ENCODE results near the gene NFIX. TPM values are rescaled to one million over a fixed set of nuclear protein-coding genes. Genes with fewer than 3 reads are reported as not detected.

Gene NFIX
- total RNA-seq, 1 experiment from 2014 or later = 144 TPM

DNA sequence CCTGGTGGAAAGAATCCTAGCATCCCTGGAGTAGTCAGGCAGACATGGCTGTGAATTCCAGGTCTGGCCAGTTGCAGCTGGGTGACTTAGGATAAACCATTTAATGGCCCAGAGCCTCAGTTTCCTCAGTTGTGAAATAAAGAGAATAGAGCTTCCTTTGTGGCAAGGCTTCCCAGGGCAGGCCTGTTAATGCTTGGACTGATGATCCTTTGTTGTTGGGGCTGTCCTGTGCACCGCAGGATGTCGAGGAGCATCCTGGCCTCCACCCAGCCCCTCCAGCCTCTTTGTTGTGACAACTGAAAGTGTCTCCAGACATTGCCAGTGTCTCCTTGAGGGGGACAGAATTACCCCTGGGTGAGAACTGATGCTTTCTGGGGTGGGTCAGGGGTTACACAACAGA, 91.1 kb downstream of the NFIX start:
- TF ChIP-seq, protein P1, sequence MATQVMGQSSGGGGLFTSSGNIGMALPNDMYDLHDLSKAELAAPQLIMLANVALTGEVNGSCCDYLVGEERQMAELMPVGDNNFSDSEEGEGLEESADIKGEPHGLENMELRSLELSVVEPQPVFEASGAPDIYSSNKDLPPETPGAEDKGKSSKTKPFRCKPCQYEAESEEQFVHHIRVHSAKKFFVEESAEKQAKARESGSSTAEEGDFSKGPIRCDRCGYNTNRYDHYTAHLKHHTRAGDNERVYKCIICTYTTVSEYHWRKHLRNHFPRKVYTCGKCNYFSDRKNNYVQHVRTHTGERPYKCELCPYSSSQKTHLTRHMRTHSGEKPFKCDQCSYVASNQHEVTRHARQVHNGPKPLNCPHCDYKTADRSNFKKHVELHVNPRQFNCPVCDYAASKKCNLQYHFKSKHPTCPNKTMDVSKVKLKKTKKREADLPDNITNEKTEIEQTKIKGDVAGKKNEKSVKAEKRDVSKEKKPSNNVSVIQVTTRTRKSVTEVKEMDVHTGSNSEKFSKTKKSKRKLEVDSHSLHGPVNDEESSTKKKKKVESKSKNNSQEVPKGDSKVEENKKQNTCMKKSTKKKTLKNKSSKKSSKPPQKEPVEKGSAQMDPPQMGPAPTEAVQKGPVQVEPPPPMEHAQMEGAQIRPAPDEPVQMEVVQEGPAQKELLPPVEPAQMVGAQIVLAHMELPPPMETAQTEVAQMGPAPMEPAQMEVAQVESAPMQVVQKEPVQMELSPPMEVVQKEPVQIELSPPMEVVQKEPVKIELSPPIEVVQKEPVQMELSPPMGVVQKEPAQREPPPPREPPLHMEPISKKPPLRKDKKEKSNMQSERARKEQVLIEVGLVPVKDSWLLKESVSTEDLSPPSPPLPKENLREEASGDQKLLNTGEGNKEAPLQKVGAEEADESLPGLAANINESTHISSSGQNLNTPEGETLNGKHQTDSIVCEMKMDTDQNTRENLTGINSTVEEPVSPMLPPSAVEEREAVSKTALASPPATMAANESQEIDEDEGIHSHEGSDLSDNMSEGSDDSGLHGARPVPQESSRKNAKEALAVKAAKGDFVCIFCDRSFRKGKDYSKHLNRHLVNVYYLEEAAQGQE (IDR thresholded peaks at IDR 0.05; ENCODE audit: insufficient read depth in 1 of 2, low read depth in 2 of 2, low read length in 1 of 2) = no peak
- no peak for TF ChIP-seq TCF7L2 (IDR thresholded peaks at IDR 0.05; ENCODE audit: low read depth, low read length)
- TF ChIP-seq, protein P2, sequence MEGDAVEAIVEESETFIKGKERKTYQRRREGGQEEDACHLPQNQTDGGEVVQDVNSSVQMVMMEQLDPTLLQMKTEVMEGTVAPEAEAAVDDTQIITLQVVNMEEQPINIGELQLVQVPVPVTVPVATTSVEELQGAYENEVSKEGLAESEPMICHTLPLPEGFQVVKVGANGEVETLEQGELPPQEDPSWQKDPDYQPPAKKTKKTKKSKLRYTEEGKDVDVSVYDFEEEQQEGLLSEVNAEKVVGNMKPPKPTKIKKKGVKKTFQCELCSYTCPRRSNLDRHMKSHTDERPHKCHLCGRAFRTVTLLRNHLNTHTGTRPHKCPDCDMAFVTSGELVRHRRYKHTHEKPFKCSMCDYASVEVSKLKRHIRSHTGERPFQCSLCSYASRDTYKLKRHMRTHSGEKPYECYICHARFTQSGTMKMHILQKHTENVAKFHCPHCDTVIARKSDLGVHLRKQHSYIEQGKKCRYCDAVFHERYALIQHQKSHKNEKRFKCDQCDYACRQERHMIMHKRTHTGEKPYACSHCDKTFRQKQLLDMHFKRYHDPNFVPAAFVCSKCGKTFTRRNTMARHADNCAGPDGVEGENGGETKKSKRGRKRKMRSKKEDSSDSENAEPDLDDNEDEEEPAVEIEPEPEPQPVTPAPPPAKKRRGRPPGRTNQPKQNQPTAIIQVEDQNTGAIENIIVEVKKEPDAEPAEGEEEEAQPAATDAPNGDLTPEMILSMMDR (IDR thresholded peaks at IDR 0.05) = no peak
- no TSS peak for BruUV-seq (replicated peaks)
- ChIA-PET CTCF (no interaction called here), POLR2A (no interaction called here)
- intact Hi-C loops (cut with micrococcal nuclease; ENCODE audit: unreplicated experiment) (no loop called here), in situ Hi-C loops (cut with HindIII; ENCODE audit: low pct_unique_long_range_greater_than_20kb, low sequenced_read_pairs) (no loop called here)
- Histone ChIP-seq H3K9me3 (ENCODE audit: control insufficient read depth, insufficient read depth, low read depth, low read length) (no peaks in the 10 kb centered on the region), H3K36me3 (ENCODE audit: control insufficient read depth, insufficient read depth, low read length) (no peaks in the 10 kb centered on the region; the same call in 1 of the 2 replicates), H3K4me3 (ENCODE audit: low read depth in 2 of 2, low read length in 2 of 2) (no peak overlapping the region), H3K4me1 (ENCODE audit: control insufficient read depth, insufficient read depth, low read length) (peaks cover 7% of the 10 kb centered on the region), H3K27ac (ENCODE audit: low read length) (no peak overlapping the region), H3K27me3 (ENCODE audit: control insufficient read depth, insufficient read depth, low read length) (no peaks in the 10 kb centered on the region)
- no peak for ATAC-seq
- no peak for DNase-seq (ENCODE audit: low read depth, low spot score)

DNA sequence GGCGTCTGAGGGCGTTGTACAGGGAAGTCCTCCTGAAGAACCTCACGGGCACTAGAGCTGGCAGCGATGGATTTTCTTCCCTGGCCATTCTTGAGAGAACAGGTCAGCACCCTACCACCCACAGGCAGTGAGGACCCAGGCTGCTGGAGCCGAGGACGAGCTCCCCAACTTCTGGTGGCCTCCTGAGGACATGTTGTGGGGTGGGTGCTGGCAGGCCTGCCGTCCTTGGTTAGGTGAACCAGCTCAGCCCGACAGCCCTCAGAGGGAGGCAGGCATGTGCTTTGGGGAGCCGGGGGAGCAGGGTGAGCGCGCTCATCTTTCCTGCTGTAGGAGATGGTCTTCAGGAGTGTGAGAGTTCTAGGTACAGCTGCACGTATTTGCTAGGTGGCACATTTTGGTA, 92.0 kb downstream of the NFIX start:
- intact Hi-C loops (cut with micrococcal nuclease; ENCODE audit: unreplicated experiment) = no loop called here
- Histone ChIP-seq H3K27me3 (ENCODE audit: control insufficient read depth, insufficient read depth, low read length) (no peaks in the 10 kb centered on the region), H3K36me3 (ENCODE audit: control insufficient read depth, insufficient read depth, low read length) (no peaks in the 10 kb centered on the region; the same call in 1 of the 2 replicates), H3K9me3 (ENCODE audit: control insufficient read depth, insufficient read depth, low read depth, low read length) (no peaks in the 10 kb centered on the region), H3K27ac (ENCODE audit: low read length) (no peak overlapping the region), H3K4me1 (ENCODE audit: control insufficient read depth, insufficient read depth, low read length) (peaks cover 12% of the 10 kb centered on the region), H3K4me3 (ENCODE audit: low read depth in 2 of 2, low read length in 2 of 2) (no peak overlapping the region)
- DNase-seq (ENCODE audit: low read depth, low spot score) = no peak
- BruUV-seq (replicated peaks) = no TSS peak
- POLR2A ChIA-PET = no interaction called here
- in situ Hi-C loops (cut with HindIII; ENCODE audit: low pct_unique_long_range_greater_than_20kb, low sequenced_read_pairs) = no loop called here
- TF ChIP-seq, protein P1 (IDR thresholded peaks at IDR 0.05; ENCODE audit: insufficient read depth in 1 of 2, low read depth in 2 of 2, low read length in 1 of 2) = no peak
- no peak for TF ChIP-seq POLR2AphosphoS5 (IDR thresholded peaks at IDR 0.05; ENCODE audit: low read depth, low read length)
- ATAC-seq = no peak
- CTCF ChIA-PET = no interaction called here

Data from Panc1 (cell line).